HG03060 (cell line): Measurements from ENCODE around the gene TRNAU1AP.
"Not testable (repeated sequence)": the region's sequence is repeated elsewhere in the genome, so short reads cannot be mapped to it uniquely, and the experiment has no call there.

Source experiments
- ATAC-seq: cut with Tn5 transposase; IDR thresholded peaks from one replicate; pipeline ENCODE4 v1.9.1; 2021; ENCODE audit warnings: low read depth, moderate number of reproducible peaks; ENCODE audit not compliant: unreplicated experiment

Gene TRNAU1AP

GRCh38 chr1:28520796-28521195, 32.1 kb upstream of the TRNAU1AP start:
- ATAC-seq = not testable (repeated sequence)

GRCh38 chr1:28521502-28522164, 31.3 kb upstream of the TRNAU1AP start:
- no peak for ATAC-seq

DNA sequence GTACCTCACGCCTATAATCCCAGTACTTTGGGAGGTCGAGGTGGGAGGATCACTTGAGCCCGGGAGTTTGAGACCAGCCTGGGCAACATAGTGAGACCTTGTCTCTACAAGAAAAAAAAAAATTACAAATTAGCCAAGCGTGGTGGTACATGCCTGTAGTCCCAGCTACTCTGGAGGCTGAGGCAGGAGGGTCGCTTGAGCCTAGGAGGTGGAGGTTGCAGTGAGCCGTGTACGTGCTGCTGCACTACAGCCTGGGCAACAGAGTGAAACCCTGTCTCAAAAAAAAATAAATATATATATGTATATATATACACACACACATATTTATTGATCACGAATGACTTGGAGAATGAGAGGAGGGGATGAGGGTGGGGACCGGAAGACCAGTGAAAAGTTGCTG, 30.3 kb upstream of the TRNAU1AP start:
- ATAC-seq = not testable (repeated sequence)

GRCh38 chr1:28525002-28525642, 27.8 kb upstream of the TRNAU1AP start:
- not testable (repeated sequence) for ATAC-seq

GRCh38 chr1:28526886-28527285, 26.0 kb upstream of the TRNAU1AP start:
- no peak for ATAC-seq

DNA sequence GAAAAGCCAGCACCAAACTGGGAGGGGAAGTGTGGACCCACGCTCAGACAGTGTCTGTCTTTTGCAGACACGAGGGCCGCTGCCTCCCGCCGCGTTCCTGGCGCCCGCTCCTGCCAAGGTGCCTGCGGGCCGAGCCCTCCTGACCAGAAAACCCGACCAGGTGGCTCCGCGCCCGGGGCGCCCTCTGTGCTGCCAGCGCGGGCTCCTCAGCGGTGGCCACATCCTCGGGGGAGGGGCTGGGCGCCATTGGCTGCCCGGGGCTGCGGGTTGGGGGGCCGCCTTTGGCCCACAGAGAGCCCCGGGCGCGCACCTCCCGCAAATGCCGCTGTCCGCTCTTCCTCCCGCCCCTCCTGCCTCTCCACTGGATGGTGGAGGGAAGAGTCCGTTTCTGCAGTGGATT, 22.4 kb upstream of the TRNAU1AP start:
- ATAC-seq = no peak

DNA sequence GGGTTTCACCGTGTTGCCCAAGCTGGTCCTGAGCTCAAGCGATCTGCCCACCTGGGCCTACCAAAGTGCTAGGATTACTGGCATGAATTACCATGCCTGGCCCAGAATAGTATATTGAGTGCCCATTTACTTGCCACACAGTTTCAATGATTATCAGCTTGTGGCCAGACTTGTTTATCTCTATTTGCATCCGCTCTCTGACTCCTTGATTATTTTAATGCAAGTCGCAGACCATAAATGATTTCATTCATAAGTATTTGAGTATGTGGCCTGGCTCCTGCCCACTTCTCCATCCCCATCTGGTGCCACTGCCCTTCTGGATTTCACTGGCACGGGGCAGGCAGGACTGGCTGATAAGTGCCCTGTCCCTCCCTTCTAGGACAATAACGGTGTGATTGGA, 18.2 kb upstream of the TRNAU1AP start:
- no peak for ATAC-seq

DNA sequence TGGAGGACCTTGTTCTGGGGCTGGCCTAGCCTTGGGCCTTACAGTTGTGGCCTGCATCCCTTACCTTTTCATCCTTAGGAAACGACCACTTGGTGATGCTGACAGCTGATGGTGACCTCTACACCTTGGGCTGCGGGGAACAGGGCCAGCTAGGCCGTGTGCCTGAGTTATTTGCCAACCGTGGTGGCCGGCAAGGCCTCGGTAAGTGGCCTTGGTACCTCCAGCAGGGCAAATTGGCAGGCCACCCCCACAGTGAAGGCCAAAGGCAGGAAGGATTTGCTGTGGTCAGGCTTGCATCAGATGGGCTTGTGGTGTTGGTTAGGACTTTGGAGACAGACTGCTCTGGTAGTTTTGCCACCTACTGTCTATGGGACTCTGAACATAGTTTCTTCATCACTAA, 17.7 kb upstream of the TRNAU1AP start:
- ATAC-seq = no peak

- ATAC-seq = no peak
These were observed 15.3 kb upstream of the TRNAU1AP start for GRCh38 chr1:28537457-28538199.

GRCh38 chr1:28538286-28538685, 14.6 kb upstream of the TRNAU1AP start:
- ATAC-seq = no peak

GRCh38 chr1:28540651-28541050, 12.2 kb upstream of the TRNAU1AP start:
- no peak for ATAC-seq

GRCh38 chr1:28541414-28542015, 11.4 kb upstream of the TRNAU1AP start:
- not testable (repeated sequence) for ATAC-seq

DNA sequence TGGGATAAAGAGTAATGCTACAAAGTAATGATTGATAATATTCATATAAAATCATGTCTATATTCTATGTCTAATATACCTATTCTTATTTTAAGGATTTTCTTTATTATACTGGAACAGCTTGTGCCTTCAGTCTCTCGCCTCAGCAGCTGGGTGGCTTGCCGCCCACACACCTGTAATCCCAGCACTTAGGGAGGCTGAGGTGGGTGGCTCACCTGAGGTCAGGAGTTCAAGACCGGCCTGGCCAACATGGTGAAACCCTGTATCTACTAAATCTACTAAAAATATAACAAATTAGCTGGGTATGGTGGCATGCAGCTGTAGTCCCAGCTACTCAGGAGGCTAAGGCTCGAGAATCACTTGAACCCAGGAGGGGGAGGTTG, 7.6 kb upstream of the TRNAU1AP start:
- no peak for ATAC-seq

DNA sequence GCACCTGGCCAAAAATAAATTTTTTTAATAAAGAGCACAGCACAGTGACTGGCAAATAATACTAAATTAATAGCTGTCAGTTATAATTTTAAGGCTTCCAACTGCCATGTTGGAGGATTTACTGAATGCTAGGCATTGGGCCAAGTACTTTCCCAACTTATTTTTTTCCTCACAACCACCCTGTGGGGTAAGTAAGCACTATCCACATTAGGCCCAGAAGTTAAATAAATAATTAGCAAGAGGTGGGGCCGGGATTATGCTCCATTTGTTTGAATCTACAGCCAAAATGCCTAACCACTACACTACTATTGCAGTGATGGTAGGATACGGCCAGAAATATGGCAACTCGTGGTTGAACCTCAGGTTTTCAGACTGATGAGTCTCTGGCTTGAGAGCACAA, 4.6 kb upstream of the TRNAU1AP start:
- ATAC-seq = no peak

- ATAC-seq = no peak
These were observed 1.5 kb upstream of the TRNAU1AP start for GRCh38 chr1:28551381-28551780.

GRCh38 chr1:28560886-28561285, 8.0 kb downstream of the TRNAU1AP start:
- no peak for ATAC-seq

- ATAC-seq = no peak
These were observed 11.4 kb downstream of the TRNAU1AP start for GRCh38 chr1:28564310-28564709.

DNA sequence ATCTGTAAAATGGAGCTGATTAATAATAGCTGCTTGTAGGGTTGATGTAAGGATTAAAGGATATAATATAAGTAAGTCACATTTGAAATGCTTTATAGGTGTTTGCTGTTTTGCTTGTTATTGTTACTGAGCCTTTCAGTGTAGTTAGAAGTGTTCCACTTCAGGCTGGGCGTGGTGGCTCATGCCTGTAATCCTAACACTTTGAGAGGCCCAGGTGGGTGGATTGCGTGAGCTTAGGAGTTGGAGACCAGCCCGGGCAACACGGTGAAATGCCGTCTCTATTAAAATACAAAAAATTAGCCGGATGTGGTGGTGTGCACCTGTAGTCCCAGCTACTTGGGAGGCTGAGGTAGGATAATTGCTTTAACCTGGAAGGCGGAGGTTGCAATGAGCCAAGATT, 12.2 kb downstream of the TRNAU1AP start:
- no peak for ATAC-seq

DNA sequence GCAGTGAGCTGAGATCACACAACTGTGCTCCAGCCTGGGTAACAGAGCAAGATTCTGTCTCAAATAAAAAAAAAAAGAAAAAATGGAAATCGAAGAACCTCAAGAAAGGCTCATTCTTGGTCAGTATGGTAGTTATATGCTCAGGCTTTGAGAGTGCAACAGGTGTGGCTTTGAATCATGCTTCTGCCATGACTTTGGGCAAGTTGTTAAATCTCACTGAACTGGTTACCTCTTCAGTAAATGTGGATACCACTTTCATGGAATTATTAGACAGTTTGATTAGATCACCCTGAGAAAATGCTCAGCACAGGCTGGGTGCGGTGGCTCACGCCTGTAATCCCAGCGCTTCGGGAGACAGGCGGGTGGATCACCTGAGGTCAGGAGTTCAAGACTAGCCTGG, 12.8 kb downstream of the TRNAU1AP start:
- no peak for ATAC-seq

GRCh38 chr1:28566931-28567330, 14.0 kb downstream of the TRNAU1AP start:
- ATAC-seq = no peak

DNA sequence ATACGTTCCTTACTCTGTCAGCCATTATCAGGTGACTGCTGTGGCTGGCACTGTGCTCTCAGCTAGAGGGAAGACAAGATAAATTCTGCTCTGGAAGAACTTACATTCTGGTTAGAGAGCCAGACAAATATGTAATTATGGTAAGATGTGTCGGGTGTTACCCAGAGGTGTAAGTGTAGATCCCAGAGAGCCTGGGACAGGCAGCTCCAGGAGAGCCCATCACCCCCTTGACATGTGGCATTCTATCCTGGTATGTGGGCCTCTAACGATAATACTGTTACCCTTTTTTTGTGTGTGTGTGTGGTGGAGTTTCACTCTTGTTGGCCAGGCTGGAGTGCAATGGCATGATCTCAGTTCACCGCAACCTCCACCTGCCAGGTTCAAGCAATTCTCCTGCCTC, 19.0 kb downstream of the TRNAU1AP start:
- no peak for ATAC-seq
